BE2C (cell line): ENCODE measurements around the gene ARHGAP6.
A peak's percentile ranks its signal among the peaks of the same experiment; 100 is the strongest.

Source experiments
- DNase-seq: peaks from one replicate; pipeline ENCODE4 v3.0.0-alpha.2; 2020
- H3K27me3 ChIP-seq: fragments of 250-450 bp; sonication (Bioruptor Pico); 2 replicates; pipeline ENCODE4 v1.5.1; 2020; ENCODE audit warnings: mild to moderate bottlenecking
- H3K36me3 ChIP-seq: fragments of 250-450 bp; sonication (Bioruptor Pico); 2 replicates; pipeline ENCODE4 v1.5.1; 2020; ENCODE audit warnings: mild to moderate bottlenecking
- H3K4me1 ChIP-seq: fragments of 250-450 bp; sonication (Bioruptor Pico); 2 replicates; pipeline ENCODE4 v1.5.1; 2020
- H3K4me3 ChIP-seq: 2 replicates; pipeline ENCODE4 v1.5.1; 2011; ENCODE audit warnings: low read depth, low read length
- H3K9me3 ChIP-seq: fragments of 250-450 bp; sonication (Bioruptor Pico); 2 replicates; pipeline ENCODE4 v1.5.1; 2020
- TF ChIP-seq, protein P1 (sequence below): IDR thresholded peaks from 2 replicates; pipeline ENCODE4 v1.5.1; 2012; ENCODE audit warnings: mild to moderate bottlenecking, low read depth, low read length

The ARHGAP6 gene

DNA sequence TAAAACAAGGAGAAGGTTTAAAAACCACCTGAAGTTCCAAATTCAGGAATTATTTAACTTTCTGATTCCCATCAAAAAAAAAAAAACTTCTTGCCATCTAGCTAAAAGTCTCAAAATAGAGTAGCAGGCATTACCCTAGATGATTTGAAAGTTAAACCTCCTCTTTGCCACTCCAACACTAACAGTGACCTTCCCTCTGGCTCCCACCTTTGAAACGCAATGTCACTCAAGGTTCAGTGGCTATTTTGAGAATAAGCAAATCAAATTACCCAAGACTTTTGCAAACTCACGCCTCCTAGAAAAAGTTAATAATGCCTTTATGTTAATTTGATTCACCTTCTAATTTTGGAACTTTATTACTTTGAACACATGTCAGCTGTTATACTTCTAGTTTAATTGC lies 103.2 kb downstream of the ARHGAP6 start:
- Histone ChIP-seq H3K27me3 (no peaks in the 10 kb centered on the region), H3K4me3 (no peak overlapping the region)

DNA sequence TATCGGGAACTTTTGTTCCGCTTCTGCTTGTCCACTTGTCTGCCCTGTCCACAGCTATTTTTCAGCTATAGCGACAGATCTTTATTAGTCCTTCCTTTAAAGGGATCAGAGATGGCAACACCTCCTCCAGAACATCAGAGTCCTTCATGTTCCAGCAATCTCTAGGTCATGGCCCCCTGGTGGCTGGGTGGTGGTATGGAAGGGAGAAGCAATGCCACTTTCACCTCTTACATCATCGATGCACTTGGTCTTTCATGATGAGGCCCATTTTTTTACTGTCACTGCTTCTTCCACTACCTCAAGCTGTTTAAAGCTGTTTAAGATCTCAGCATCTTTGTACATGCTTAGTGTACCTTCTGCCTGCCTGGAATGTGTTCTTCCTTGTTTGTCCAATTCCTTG lies 106.7 kb downstream of the ARHGAP6 start:
- DNase-seq: peak; percentile 33
- no peaks in the 10 kb centered on the region for H3K9me3 ChIP-seq
- no peak overlapping the region for H3K4me3 ChIP-seq
- no peaks in the 10 kb centered on the region for H3K27me3 ChIP-seq
- H3K36me3 ChIP-seq: no peaks in the 10 kb centered on the region
- no peaks in the 10 kb centered on the region for H3K4me1 ChIP-seq
- TF ChIP-seq, protein P1, sequence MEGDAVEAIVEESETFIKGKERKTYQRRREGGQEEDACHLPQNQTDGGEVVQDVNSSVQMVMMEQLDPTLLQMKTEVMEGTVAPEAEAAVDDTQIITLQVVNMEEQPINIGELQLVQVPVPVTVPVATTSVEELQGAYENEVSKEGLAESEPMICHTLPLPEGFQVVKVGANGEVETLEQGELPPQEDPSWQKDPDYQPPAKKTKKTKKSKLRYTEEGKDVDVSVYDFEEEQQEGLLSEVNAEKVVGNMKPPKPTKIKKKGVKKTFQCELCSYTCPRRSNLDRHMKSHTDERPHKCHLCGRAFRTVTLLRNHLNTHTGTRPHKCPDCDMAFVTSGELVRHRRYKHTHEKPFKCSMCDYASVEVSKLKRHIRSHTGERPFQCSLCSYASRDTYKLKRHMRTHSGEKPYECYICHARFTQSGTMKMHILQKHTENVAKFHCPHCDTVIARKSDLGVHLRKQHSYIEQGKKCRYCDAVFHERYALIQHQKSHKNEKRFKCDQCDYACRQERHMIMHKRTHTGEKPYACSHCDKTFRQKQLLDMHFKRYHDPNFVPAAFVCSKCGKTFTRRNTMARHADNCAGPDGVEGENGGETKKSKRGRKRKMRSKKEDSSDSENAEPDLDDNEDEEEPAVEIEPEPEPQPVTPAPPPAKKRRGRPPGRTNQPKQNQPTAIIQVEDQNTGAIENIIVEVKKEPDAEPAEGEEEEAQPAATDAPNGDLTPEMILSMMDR: peak; percentile 60

More for the DNA sequence above, 103.2 kb downstream of the ARHGAP6 start:
- Histone ChIP-seq H3K9me3 (no peaks in the 10 kb centered on the region), H3K4me1 (no peaks in the 10 kb centered on the region), H3K36me3 (no peaks in the 10 kb centered on the region)
- TF ChIP-seq, protein P1: no peak
- DNase-seq: no peak

DNA sequence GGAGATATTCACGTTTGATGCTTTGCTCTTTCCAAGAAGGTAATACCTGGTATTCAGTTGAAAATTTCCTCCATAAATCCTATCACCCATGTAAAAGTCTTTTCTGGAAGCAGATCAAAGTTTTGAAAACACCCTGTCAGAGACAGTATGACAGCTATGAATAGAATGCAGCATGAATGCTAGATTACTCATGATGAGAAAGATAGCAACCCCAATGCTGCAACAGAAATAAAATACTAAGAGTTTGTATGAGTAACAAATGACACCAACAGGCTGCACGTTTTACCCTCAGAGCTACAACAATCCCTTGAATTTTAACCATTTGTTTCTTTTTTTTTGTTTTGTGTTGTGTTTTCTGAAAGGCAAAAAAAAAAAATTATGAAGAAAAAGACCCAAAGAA lies 108.6 kb downstream of the ARHGAP6 start:
- H3K27me3 ChIP-seq: no peaks in the 10 kb centered on the region
- H3K4me3 ChIP-seq: no peak overlapping the region
- TF ChIP-seq, protein P1: no peak
- no peaks in the 10 kb centered on the region for H3K4me1 ChIP-seq
- no peaks in the 10 kb centered on the region for H3K36me3 ChIP-seq
- DNase-seq: no peak
- H3K9me3 ChIP-seq: no peaks in the 10 kb centered on the region

DNA sequence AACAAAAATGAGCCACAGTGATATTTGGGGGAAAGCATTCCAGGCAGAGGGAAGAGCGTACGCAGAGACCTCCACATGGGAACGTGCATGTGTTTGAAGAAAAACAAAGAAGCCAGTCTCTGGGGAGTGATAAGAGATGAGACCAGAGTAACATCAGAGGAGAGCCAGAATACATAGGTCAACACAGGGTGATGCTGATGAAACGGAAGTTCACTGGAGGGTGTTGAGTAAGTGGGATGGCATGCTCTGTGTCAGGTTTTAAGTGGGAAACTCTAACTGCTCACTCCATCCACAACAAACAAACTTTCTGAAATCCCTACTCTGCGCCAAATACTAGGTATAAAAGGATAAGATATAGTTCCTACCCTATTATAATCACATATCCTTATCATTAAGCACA lies 110.0 kb downstream of the ARHGAP6 start:
- no peak for DNase-seq
- H3K36me3 ChIP-seq: no peaks in the 10 kb centered on the region
- TF ChIP-seq, protein P1: no peak

DNA sequence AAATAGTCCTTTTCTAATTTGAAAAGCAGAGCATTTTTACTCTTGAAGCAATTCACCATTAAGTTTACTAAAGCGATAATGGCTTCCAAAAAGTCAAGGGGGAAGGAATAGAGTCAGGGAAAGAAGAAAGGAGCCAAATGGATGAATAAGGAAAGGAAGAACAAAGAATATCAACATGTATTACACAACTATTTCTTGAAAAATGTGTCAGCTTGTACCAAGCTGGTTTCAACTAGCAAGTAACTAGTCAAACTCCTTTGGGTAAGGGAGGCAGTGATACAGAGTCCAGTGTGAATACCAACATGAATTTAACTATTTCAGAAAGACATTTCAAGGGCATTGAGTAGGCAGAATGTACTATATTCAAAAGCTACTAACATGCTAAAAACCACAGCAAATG lies 112.1 kb downstream of the ARHGAP6 start:
- no peak for DNase-seq
- Histone ChIP-seq H3K36me3 (no peaks in the 10 kb centered on the region), H3K4me3 (no peak overlapping the region), H3K4me1 (no peaks in the 10 kb centered on the region), H3K27me3 (no peaks in the 10 kb centered on the region), H3K9me3 (no peaks in the 10 kb centered on the region)
- TF ChIP-seq, protein P1: no peak

More for the DNA sequence above, 110.0 kb downstream of the ARHGAP6 start:
- H3K27me3 ChIP-seq: no peaks in the 10 kb centered on the region
- no peak overlapping the region for H3K4me3 ChIP-seq
- H3K9me3 ChIP-seq: no peaks in the 10 kb centered on the region
- no peaks in the 10 kb centered on the region for H3K4me1 ChIP-seq

DNA sequence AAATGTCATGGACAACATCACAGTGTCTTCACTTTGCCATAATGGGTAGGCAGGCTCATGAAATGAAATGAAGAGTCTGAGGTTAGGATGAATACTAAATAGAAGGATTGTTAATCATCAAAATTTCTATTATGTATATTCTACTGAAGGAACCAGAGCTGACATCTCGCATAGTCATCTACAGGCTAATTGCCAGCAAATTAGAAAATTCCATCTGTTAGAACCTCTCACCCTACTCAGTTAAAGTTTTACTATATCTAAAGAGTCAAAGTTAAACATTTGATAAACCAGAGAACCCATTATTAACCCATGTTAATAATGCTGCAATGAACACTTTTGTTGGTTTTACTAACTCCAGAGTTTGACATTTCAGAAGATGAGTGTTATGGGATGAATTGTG lies 114.6 kb downstream of the ARHGAP6 start:
- TF ChIP-seq, protein P1: no peak

More for the DNA sequence above, 114.6 kb downstream of the ARHGAP6 start:
- Histone ChIP-seq H3K27me3 (no peaks in the 10 kb centered on the region), H3K36me3 (no peaks in the 10 kb centered on the region), H3K9me3 (no peaks in the 10 kb centered on the region), H3K4me3 (no peak overlapping the region), H3K4me1 (no peaks in the 10 kb centered on the region)
- DNase-seq: no peak
